ENCODE data around the gene PTGFRN. TPM values are rescaled to one million over a fixed set of nuclear protein-coding genes. Genes with fewer than 3 reads are reported as not detected.

PTGFRN gene
- total RNA-seq, 1 donor from 2014 or later: 53.2 TPM

- Mint-ChIP-seq H3K9me3 (no peaks in the 10 kb centered on the region), H3K4me3 (no peak overlapping the region), H3K27me3 (ENCODE audit: insufficient read depth, low read depth) (peaks cover 2% of the 10 kb centered on the region), H3K4me1 (peaks cover 15% of the 10 kb centered on the region), H3K27ac (no peak overlapping the region), H3K36me3 (no peaks in the 10 kb centered on the region)
- Histone ChIP-seq H3K27me3 (no peaks in the 10 kb centered on the region), H3K9me3 (ENCODE audit: low read depth) (no peaks in the 10 kb centered on the region), H4K20me1 (ENCODE audit: low read depth) (peaks cover 79% of the 10 kb centered on the region), H3K27ac (no peak overlapping the region), H3K36me3 (no peaks in the 10 kb centered on the region), H3K79me2 (ENCODE audit: low read depth) (peaks cover 86% of the 10 kb centered on the region), H3F3A (ENCODE audit: low read depth) (no peaks in the 10 kb centered on the region), H3K9ac (no peak overlapping the region), H3K4me2 (no peak overlapping the region), H2AFZ (replicated peaks) (no peak overlapping the region), H3K4me3 (no peak overlapping the region), H3K4me1 (peaks cover 31% of the 10 kb centered on the region)
- DNase-seq (ENCODE audit: low spot score): no peak
- TF ChIP-seq CTCF (IDR thresholded peaks at IDR 0.05) (no peak), EZH2 (IDR thresholded peaks at IDR 0.05) (no peak), EZH2phosphoT487 (IDR thresholded peaks at IDR 0.05) (no peak)
Observed at GRCh38 chr1:116916002-116916401, 6.3 kb downstream of the PTGFRN start.

- Mint-ChIP-seq H3K27me3 (ENCODE audit: insufficient read depth, low read depth) (peaks cover 2% of the 10 kb centered on the region), H3K4me1 (peaks cover 15% of the 10 kb centered on the region), H3K4me3 (no peak overlapping the region), H3K36me3 (no peaks in the 10 kb centered on the region), H3K9me3 (no peaks in the 10 kb centered on the region), H3K27ac (no peak overlapping the region)
- TF ChIP-seq EZH2 (IDR thresholded peaks at IDR 0.05) (no peak), CTCF (IDR thresholded peaks at IDR 0.05) (no peak), EZH2phosphoT487 (IDR thresholded peaks at IDR 0.05) (no peak)
- Histone ChIP-seq H3F3A (ENCODE audit: low read depth) (no peaks in the 10 kb centered on the region), H3K9me3 (ENCODE audit: low read depth) (no peaks in the 10 kb centered on the region), H3K4me2 (no peak overlapping the region), H3K9ac (no peak overlapping the region), H3K4me1 (peaks cover 23% of the 10 kb centered on the region), H3K27me3 (no peaks in the 10 kb centered on the region), H3K4me3 (no peak overlapping the region), H3K79me2 (ENCODE audit: low read depth) (peaks cover 86% of the 10 kb centered on the region), H3K27ac (no peak overlapping the region), H3K36me3 (no peaks in the 10 kb centered on the region), H4K20me1 (ENCODE audit: low read depth) (peaks cover 71% of the 10 kb centered on the region), H2AFZ (replicated peaks) (no peak overlapping the region)
- DNase-seq (ENCODE audit: low spot score): no peak
Observed at GRCh38 chr1:116916533-116917445, 7.1 kb downstream of the PTGFRN start.

GRCh38 chr1:116918714-116919357 is 9.1 kb downstream of the PTGFRN start:
- Histone ChIP-seq H3K9me3 (ENCODE audit: low read depth) (no peaks in the 10 kb centered on the region), H3K4me1 (peaks cover 8% of the 10 kb centered on the region), H3K9ac (no peak overlapping the region), H3K4me2 (no peak overlapping the region), H2AFZ (replicated peaks) (no peak overlapping the region), H3K79me2 (ENCODE audit: low read depth) (peaks cover 73% of the 10 kb centered on the region), H3K36me3 (no peaks in the 10 kb centered on the region), H4K20me1 (ENCODE audit: low read depth) (peaks cover 52% of the 10 kb centered on the region), H3K27me3 (no peaks in the 10 kb centered on the region), H3K27ac (no peak overlapping the region), H3F3A (ENCODE audit: low read depth) (no peaks in the 10 kb centered on the region), H3K4me3 (no peak overlapping the region)
- H3K4me1 Mint-ChIP-seq: peaks cover 15% of the 10 kb centered on the region
- no peaks in the 10 kb centered on the region for H3K9me3 Mint-ChIP-seq
- H3K4me3 Mint-ChIP-seq: no peak overlapping the region
- H3K27me3 Mint-ChIP-seq (ENCODE audit: insufficient read depth, low read depth): peaks cover 2% of the 10 kb centered on the region
- TF ChIP-seq EZH2 (IDR thresholded peaks at IDR 0.05) (no peak), EZH2phosphoT487 (IDR thresholded peaks at IDR 0.05) (no peak), CTCF (IDR thresholded peaks at IDR 0.05) (no peak)
- H3K36me3 Mint-ChIP-seq: peaks cover 2% of the 10 kb centered on the region
- DNase-seq (ENCODE audit: low spot score): no peak
- no peak overlapping the region for H3K27ac Mint-ChIP-seq
